HFF-Myc (cell line): ENCODE results near the gene RBM15B.
A peak's percentile ranks its signal among the peaks of the same experiment; 100 is the strongest.
"Not testable (repeated sequence)": the region's sequence is repeated elsewhere in the genome, so short reads cannot be mapped to it uniquely, and the experiment has no call there.

Experiments used
- DNase-seq: peaks from one replicate; pipeline ENCODE4 v3.0.0-alpha.2; 2011; ENCODE audit warnings: low read depth; ENCODE audit errors: extremely low read depth
- H3K4me3 ChIP-seq: replicated peaks from 2 replicates; pipeline ENCODE4 v1.5.1; 2011; ENCODE audit warnings: low read depth, mild to moderate bottlenecking, control low read depth, low read length
- TF ChIP-seq, protein P1 (sequence below): IDR thresholded peaks from 2 replicates; pipeline ENCODE4 v1.5.1; 2012; ENCODE audit warnings: mild to moderate bottlenecking, low read depth, low read length, control low read depth; ENCODE audit errors: missing control alignments

The RBM15B gene

DNA sequence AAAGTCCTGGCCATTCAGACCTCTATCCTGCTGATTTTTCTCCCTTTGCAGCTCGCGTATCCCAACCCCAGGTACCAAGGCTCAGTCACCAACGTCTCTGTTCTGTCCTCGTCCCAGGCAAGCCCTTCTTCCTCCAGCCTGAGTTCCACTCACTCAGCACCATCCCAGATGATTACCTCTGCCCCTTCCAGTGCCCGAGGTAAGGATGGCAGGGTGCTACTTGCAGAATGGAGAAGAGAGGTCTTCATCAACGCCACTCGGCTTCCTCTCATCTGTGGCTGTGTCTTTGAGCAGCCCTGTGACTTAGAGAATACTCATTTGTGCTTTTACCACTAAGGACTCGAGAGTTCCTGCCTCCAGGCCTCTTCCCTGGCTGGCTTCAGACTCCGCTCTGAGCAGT, 28.6 kb upstream of the RBM15B start:
- H3K4me3 ChIP-seq, result no peak overlapping the region
- no peak for DNase-seq
- TF ChIP-seq, protein P1, sequence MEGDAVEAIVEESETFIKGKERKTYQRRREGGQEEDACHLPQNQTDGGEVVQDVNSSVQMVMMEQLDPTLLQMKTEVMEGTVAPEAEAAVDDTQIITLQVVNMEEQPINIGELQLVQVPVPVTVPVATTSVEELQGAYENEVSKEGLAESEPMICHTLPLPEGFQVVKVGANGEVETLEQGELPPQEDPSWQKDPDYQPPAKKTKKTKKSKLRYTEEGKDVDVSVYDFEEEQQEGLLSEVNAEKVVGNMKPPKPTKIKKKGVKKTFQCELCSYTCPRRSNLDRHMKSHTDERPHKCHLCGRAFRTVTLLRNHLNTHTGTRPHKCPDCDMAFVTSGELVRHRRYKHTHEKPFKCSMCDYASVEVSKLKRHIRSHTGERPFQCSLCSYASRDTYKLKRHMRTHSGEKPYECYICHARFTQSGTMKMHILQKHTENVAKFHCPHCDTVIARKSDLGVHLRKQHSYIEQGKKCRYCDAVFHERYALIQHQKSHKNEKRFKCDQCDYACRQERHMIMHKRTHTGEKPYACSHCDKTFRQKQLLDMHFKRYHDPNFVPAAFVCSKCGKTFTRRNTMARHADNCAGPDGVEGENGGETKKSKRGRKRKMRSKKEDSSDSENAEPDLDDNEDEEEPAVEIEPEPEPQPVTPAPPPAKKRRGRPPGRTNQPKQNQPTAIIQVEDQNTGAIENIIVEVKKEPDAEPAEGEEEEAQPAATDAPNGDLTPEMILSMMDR, result no peak

DNA sequence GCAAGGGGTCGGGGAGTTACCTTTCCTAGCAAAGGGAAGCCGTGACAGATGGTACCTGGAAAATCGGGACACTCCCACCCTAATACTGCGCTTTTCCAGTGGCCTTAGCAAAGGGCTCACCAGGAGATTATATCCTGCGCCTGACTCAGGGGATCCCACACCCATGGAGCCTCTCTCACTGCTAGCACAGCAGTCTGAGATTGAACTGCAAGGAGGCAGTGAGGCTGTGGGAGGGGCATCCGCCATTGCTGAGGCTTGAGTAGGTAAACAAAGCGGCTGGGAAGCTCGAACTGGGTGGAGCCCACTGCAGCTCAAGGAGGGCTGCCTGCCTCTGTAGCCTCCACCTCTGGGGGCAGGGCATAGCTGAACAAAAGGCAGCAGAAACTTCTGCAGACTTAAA, 22.8 kb upstream of the RBM15B start:
- H3K4me3 ChIP-seq, DNase-seq: not testable (repeated sequence)

DNA sequence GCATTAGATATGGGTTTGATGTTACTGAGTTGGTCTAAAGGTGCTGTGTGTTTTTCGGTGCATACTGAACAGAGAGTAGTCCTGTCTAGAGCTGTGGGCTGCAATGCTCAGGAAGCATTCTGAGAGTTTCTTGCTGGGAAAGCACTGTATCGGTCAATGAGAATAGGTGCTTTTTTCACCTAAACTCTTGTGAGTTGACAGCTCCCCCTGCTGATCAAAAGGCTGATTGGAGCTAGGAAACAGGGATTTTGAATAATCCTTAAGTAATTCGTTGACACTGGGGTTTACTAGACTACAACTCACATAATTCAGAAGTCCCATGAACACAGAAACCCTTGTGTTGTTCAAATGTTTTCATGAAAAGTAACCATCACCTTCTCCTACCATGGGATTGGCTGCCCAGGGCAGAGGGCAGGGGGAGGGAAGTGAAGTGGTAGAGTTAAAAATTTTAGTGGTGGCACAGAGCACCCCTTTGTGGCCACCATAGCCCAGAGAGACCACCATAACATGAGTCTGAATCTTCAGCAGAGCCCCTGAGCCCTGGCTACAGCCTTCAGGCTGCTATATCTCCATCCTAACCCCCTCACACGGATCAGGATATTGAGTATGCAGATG, 19.0 kb upstream of the RBM15B start:
- TF ChIP-seq, protein P1, result peak; percentile 65
- no peak overlapping the region for H3K4me3 ChIP-seq
- peak; percentile 51 for DNase-seq

DNA sequence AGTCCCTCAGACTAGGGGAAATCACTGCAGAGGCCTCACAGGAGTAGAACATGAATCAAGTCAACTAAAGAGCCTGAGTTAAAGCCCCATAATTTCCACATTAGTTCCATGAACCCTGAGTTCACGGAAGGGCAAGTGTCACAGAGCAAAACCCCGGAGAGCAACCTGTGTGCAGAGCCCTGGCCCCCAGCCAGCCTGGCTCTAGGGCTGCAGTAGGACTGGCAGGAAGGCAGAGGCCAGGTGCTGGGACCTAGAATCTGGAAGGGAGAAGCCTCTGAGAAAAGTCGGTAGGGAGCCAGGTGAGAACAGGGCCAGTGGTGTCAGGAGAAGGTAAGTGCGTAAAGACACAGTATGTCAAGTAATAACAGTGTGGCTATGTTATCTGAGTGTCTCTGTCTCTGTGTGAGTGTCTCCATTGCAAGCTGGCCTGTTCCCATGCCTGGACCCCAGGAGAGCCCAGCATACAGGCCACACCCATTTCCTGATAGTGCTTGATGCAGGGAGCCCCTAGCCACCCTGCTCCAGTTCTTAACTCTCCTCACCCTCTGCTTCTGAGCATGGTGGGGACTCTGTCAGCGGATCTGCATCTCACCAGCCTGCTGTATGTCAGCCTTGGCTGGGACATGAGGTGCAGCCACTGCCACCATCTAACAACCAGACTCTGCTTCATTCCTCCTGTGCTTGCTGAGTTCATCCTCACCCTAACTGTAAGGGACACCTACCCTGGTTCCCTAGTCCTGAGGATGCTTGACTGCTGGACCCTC, 17.2 kb upstream of the RBM15B start:
- H3K4me3 ChIP-seq, result no peak overlapping the region
- DNase-seq, result no peak
- TF ChIP-seq, protein P1, result no peak

DNA sequence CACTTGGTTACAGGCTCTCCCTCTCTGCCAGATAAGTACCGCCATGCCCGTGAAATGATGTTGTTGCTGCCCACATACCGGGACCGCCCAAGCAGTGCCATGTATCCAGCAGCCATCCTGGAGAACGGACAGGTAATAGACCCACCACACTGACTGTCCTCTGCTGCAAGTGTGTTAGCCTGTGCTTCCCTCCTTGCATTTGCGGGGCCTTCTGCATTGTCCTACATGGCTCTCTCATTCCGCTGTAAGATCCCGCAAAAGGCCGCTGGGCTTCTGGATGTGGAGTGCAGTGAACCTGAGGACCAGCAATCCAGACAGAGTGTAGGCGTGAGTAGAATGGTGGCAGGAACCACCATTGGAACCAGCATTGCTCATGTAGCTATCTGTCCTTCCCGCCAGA, 16.6 kb upstream of the RBM15B start:
- TF ChIP-seq, protein P1, result no peak
- DNase-seq, result no peak
- no peak overlapping the region for H3K4me3 ChIP-seq

DNA sequence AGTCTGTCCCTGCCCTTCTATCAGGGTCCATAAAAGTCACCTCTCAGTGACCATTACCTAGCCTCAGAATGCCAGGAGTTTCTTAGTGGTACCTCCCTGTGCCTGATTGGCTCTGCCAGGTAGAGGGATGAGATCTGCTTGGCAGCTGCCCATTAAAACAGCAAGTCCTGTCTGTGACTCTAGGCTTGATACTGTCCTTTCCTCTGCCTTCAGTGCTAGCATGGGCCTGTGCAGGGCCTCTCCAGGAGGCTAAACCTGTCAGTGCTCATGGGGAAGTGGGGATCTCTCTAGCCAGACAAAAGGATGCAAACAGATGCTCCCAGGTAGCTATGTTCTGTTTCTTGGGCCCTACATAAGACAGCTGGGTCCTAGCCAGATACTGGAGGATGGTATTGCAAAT, 15.9 kb upstream of the RBM15B start:
- TF ChIP-seq, protein P1, result no peak
- DNase-seq, result no peak
- H3K4me3 ChIP-seq, result no peak overlapping the region

DNA sequence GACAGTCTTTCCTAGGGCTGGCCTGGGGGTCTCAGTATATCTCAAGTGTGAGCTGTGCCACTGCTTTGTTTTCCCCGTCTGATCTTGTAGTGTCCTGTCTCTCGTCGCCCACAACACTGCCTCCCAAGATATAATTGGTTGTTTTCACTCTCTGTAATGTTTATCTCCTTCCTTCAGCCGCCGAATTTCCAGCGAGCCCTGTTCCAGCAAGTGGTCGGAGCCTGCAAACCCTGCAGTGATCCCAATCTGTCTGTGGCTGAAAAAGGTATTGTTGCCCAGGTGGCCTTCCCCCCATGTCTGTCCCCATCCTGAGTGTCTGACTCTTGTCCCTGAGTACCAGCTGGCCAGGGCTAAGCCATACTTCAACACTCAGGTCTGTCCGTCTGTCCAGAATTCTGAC, 15.5 kb upstream of the RBM15B start:
- H3K4me3 ChIP-seq, result no peak overlapping the region
- TF ChIP-seq, protein P1, result no peak
- DNase-seq, result no peak
